ENCODE data around the gene ATP6AP2. TPM values are rescaled to one million over a fixed set of nuclear protein-coding genes. Genes with fewer than 3 reads are reported as not detected.

ATP6AP2 gene
- total RNA-seq, 1 donor from 2014 or later = 79.8 TPM

GRCh38 chrX:40615976-40616375 lies 35.2 kb downstream of the ATP6AP2 start:
- no peak overlapping the region for H3K4me3 Mint-ChIP-seq (ENCODE audit: low read depth)
- H3K9me3 Mint-ChIP-seq (ENCODE audit: low read depth) = peaks cover 8% of the 10 kb centered on the region
- no peaks in the 10 kb centered on the region for H3K36me3 Mint-ChIP-seq (ENCODE audit: insufficient read depth)
- DNase-seq (ENCODE audit: low spot score, unreplicated experiment) = no peak
- no peak overlapping the region for H3K27ac Mint-ChIP-seq
- H3K4me1 Mint-ChIP-seq (ENCODE audit: low read depth) = no peaks in the 10 kb centered on the region
- TF ChIP-seq CTCF (IDR thresholded peaks at IDR 0.05; ENCODE audit: unreplicated experiment) = no peak
- no peaks in the 10 kb centered on the region for H3K27me3 Mint-ChIP-seq

- no peaks in the 10 kb centered on the region for H3K4me1 Mint-ChIP-seq (ENCODE audit: low read depth)
- DNase-seq (ENCODE audit: low spot score, unreplicated experiment) = no peak
- H3K27ac Mint-ChIP-seq = no peak overlapping the region
- H3K9me3 Mint-ChIP-seq (ENCODE audit: low read depth) = peaks cover 11% of the 10 kb centered on the region
- no peak overlapping the region for H3K4me3 Mint-ChIP-seq (ENCODE audit: low read depth)
- no peaks in the 10 kb centered on the region for H3K36me3 Mint-ChIP-seq (ENCODE audit: insufficient read depth)
- TF ChIP-seq CTCF (IDR thresholded peaks at IDR 0.05; ENCODE audit: unreplicated experiment) = no peak
- H3K27me3 Mint-ChIP-seq = no peaks in the 10 kb centered on the region
Observed at GRCh38 chrX:40617566-40617965, 36.8 kb downstream of the ATP6AP2 start.

GRCh38 chrX:40622479-40623138 lies 41.8 kb downstream of the ATP6AP2 start:
- Mint-ChIP-seq H3K27ac (no peak overlapping the region), H3K27me3 (no peaks in the 10 kb centered on the region), H3K36me3 (ENCODE audit: insufficient read depth) (peaks cover 5% of the 10 kb centered on the region), H3K4me3 (ENCODE audit: low read depth) (no peak overlapping the region), H3K4me1 (ENCODE audit: low read depth) (no peaks in the 10 kb centered on the region), H3K9me3 (ENCODE audit: low read depth) (peaks cover 16% of the 10 kb centered on the region)
- no peak for TF ChIP-seq CTCF (IDR thresholded peaks at IDR 0.05; ENCODE audit: unreplicated experiment)
- DNase-seq (ENCODE audit: low spot score, unreplicated experiment) = no peak

GRCh38 chrX:40623139-40623536 lies 42.4 kb downstream of the ATP6AP2 start, which contains the start of gene MPC1L:
Gene MPC1L (plus strand): TSS chrX:40623428. CDS start chrX:40623566, 138 bp downstream.
- no peaks in the 10 kb centered on the region for H3K4me1 Mint-ChIP-seq (ENCODE audit: low read depth)
- H3K9me3 Mint-ChIP-seq (ENCODE audit: low read depth) = peaks cover 12% of the 10 kb centered on the region
- DNase-seq (ENCODE audit: low spot score, unreplicated experiment) = no peak
- no peak for TF ChIP-seq CTCF (IDR thresholded peaks at IDR 0.05; ENCODE audit: unreplicated experiment)
- no peak within 1 kb of the TSS for H3K27ac Mint-ChIP-seq
- no peak within 1 kb of the TSS for H3K4me3 Mint-ChIP-seq (ENCODE audit: low read depth)
- H3K27me3 Mint-ChIP-seq = no peaks in the 10 kb centered on the region
- peaks cover 5% of the 10 kb centered on the region for H3K36me3 Mint-ChIP-seq (ENCODE audit: insufficient read depth)

GRCh38 chrX:40623665-40624064 lies 42.9 kb downstream of the ATP6AP2 start:
- no peaks in the 10 kb centered on the region for H3K27me3 Mint-ChIP-seq
- no peak for DNase-seq (ENCODE audit: low spot score, unreplicated experiment)
- no peak for TF ChIP-seq CTCF (IDR thresholded peaks at IDR 0.05; ENCODE audit: unreplicated experiment)
- H3K27ac Mint-ChIP-seq = no peak overlapping the region
- H3K4me3 Mint-ChIP-seq (ENCODE audit: low read depth) = no peak overlapping the region
- peaks cover 7% of the 10 kb centered on the region for H3K36me3 Mint-ChIP-seq (ENCODE audit: insufficient read depth)
- peaks cover 12% of the 10 kb centered on the region for H3K9me3 Mint-ChIP-seq (ENCODE audit: low read depth)
- no peaks in the 10 kb centered on the region for H3K4me1 Mint-ChIP-seq (ENCODE audit: low read depth)

Measured in progenitor cell of endocrine pancreas (in vitro differentiated cells).